Adipose tissue (tissue), 3 donors: ENCODE data around the gene APOH. TPM values are rescaled to one million over a fixed set of nuclear protein-coding genes. Genes with fewer than 3 reads are reported as not detected.
"Not testable (repeated sequence)": the region's sequence is repeated elsewhere in the genome, so short reads cannot be mapped to it uniquely, and the experiment has no call there.

Experiments
- H3K27ac ChIP-seq: one replicate; pipeline ENCODE4 v1.5.1; 2013; ENCODE audit warnings: low read depth, low read length
- WGBS, 3 donors: extraction: QIAGEN DNeasy Blood & Tissue Kit; methylation state at CpG; one replicate each; pipeline ENCODE4 v1.1.7; 2013; 5-methylcytosine and 5-hydroxymethylcytosine counted together
- polyA plus RNA-seq, 3 donors: library from polyadenylated mRNA; stranded (reverse); fragments of 200-250 nt; gene quantifications; one replicate each; pipeline ENCODE4 v1.2.3, GENCODE V29; 2013
- donor health status: healthy with polysubstance abuse.
- donor health status: Bipolar disorder and iron deficiency.
- donor health status: healthy.

APOH gene
- polyA plus RNA-seq = 1 to 10 TPM in 1 of 3 donors, under 1 TPM in 1, not detected in 1; 0.13 to 6.4 TPM

- H3K27ac ChIP-seq = no peak within 1 kb of the TSS
- 56 to 89% (median 87%) methylated on average over 20 of the region's 20 CpGs for WGBS, 3 donors
These were observed at the start of gene APOH for GRCh38 chr17:66228887-66229782. Gene APOH (minus strand): TSS chr17:66229415. CDS start chr17:66229379, 36 bp downstream.

DNA sequence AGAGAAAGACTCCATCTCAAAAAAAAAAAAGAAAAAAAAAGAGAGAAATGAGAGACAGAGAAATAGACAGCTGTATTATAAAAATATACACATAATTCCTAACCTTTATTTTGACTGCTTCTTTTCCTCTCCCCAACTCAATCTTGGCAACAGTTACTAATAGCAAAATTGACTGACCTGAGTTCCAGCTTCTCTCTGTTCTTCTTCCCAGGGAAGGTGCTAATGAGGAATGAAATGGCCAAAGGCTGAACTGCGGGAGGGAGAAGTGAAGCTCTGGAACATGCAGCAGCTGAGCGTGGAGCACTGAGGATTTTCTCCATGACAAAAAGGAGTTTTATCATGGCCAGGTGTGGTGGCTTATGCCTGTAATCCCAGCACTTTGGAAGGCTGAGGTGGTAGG, 48.0 kb upstream of the APOH start:
- WGBS, 3 donors = 86 to 97% (median 91%) methylated on average over 2 of the region's 2 CpGs
- no peak overlapping the region for H3K27ac ChIP-seq

GRCh38 chr17:66276328-66276937, 47.2 kb upstream of the APOH start:
- 75 to 92% (median 85%) methylated on average over 3 of the region's 3 CpGs for WGBS, 3 donors
- no peak overlapping the region for H3K27ac ChIP-seq

DNA sequence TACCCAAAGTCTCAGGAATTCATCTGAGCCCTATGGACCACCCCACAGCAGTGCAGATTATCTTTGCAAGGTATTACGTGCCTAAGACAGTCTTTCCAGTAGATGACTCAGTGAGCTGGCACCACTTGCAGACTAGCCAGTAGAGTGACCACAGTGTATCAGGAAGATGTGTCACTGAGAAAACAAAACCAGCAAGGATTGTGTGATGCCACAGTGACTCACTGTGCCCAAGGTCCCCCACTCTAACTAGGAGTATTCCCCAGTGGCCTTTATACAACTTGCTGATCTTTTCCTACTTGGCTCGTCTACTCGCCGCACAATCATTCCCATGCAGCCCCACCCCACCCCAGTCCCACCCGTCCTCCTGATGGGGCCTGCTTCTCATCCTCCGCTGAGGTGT, 46.4 kb upstream of the APOH start:
- WGBS, 3 donors = 66 to 86% (median 71%) methylated on average over 6 of the region's 6 CpGs

GRCh38 chr17:66273586-66273848, 44.3 kb upstream of the APOH start:
- H3K27ac ChIP-seq = no peak overlapping the region

More for the DNA sequence above, 46.4 kb upstream of the APOH start:
- H3K27ac ChIP-seq = no peak overlapping the region

GRCh38 chr17:66272811-66273585, 43.8 kb upstream of the APOH start:
- 55 to 59% (median 58%) methylated on average over 5 of the region's 5 CpGs for WGBS, 3 donors
- no peak overlapping the region for H3K27ac ChIP-seq

DNA sequence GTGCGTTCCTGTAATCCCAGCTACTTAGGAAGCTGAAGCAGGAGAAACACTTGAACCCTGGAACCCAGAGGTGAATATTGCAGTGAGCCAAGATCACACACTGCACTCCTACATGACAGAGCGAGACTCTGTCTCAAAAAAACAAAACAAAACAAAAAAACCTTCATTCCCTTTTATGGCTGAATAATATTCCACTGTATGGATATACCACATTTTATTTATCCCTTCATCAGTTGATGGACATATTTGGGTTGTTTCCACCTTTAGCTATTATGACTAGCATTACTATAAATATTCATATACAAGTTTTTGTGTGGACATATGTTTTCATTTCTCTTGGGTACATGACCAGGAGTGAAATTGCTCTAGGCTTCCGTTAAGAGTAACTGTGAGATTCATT, 42.3 kb upstream of the APOH start:
- WGBS, 3 donors = 97 to 98% (median 98%) methylated on average over 3 of the region's 3 CpGs

GRCh38 chr17:66270106-66270505, 40.9 kb upstream of the APOH start:
- WGBS, 3 donors = 88 to 95% (median 94%) methylated on average over 2 of the region's 2 CpGs
- no peak overlapping the region for H3K27ac ChIP-seq

More for the DNA sequence above, 42.3 kb upstream of the APOH start:
- H3K27ac ChIP-seq = no peak overlapping the region

DNA sequence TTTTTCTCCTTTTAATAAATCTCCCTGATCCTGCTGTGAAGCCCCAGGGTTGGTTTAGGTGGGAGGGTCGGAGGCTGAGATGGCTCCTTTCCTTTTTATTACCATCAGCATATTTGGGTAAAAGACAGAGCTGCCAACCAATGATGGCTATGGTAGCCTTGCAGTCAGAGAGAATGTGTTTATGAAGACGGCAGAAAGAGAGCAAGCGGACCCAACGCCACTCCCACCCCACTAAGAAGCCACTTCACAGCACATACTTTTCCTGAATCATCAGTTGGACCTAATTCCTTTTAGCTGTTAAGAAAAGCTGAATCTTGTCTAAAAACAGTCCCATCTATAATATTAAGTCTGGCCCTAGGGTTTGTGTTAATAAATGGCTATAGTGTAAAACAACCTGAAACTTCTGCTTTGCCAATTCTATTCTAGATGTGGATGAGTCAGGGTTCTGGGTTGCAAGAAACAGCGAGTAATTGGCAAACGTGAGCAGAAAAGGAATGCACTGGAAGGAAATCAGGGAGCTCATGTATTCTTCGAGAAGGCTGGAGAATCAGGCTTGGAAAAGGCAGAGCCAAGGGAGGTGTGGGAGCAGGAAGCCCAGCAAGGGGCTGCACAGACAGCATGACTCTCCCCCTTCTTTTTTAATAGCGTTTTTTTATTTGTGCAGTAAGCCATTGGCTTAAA, 39.2 kb upstream of the APOH start:
- 62 to 79% (median 64%) methylated on average over 8 of the region's 8 CpGs for WGBS, 3 donors

GRCh38 chr17:66264696-66265095, 35.5 kb upstream of the APOH start:
- 89 to 94% (median 91%) methylated on average over 5 of the region's 5 CpGs for WGBS, 3 donors
- H3K27ac ChIP-seq = no peak overlapping the region

More for the DNA sequence above, 39.2 kb upstream of the APOH start:
- no peak overlapping the region for H3K27ac ChIP-seq

DNA sequence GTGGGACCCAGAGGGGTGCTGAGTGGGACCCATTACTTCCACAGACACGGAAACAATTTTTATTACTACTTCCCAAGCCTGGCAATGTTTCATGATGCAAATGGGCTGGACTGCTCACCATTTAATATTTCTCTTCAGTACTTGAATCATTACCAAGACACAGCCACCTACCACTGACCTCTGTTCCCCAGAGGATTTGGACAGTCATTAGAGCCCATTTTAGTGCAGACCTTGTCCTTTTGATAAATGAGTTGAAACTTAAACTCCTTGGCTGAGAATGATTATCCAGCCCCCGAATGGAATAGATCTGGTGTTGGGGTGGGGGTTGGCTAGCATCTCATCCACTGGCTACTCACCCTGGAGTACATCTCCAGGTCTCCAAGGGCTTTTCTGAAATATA, 33.6 kb upstream of the APOH start:
- H3K27ac ChIP-seq = no peak overlapping the region
- 56 to 60% (median 60%) methylated on average over 2 of the region's 2 CpGs for WGBS, 3 donors

DNA sequence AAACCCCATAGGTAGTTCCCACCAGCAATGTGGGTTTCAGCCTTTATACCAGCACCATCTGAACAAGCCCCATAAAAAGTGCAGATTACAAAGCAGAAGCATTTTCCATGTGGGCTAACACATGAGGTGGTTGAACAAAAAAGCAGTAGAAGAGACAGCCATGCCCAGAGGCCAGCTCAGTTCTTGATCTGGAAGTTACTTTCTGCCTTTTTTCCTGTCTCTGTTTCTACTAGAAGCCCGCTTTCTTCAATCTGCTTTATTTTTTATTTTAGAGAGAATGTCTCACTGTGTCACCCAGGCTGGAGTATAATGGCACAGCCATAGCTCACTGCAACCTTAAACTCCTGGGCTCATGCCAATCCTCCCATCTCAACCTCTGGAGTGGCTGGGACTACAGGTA, 31.5 kb upstream of the APOH start:
- 96 to 100% (median 96%) methylated on average over 1 of the region's 1 CpG for WGBS, 3 donors
- H3K27ac ChIP-seq = no peak overlapping the region

DNA sequence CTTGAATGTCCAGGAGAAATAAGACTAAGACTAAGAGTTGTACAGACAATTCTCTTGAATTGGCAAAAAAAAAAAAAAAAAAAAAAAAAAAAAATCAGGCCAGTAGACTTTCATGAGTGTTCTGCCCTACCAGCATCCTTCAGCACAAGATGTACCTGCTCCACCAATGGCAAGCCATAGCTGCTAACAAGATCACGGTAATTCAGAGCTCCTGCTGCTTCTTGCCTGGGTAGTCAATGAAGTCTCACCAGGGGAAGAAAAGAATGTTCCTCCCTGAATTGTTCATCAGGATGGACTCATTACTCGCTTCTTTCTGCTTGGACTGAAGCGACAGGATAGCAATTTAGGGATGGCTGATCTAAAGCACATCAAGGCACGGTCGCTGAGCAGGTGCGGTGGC, 31.1 kb upstream of the APOH start:
- WGBS, 3 donors = 86 to 95% (median 92%) methylated on average over 6 of the region's 6 CpGs
- no peak overlapping the region for H3K27ac ChIP-seq

DNA sequence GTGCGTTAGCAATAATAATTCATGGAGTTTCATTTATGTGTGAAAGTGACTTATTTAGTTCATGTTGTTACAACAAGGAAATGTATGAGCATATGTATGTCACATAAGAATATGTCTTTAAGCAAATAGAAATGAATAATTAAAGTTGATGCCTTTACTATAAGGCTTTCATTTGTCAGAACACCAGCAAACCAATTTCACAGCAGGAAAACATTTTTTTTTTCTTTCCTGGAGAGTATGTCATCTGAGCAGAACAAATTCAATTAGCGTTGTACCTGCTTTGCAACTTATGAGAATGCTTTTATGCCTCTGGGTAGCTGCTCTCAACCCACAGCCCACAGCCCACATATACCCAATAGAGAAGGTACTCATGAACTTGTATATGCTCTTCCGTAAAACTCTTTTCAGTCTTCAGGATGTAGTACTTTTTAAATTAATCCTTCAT, 26.3 kb upstream of the APOH start:
- WGBS, 3 donors = 60 to 77% (median 74%) methylated on average over 3 of the region's 3 CpGs

GRCh38 chr17:66255112-66255511, 25.9 kb upstream of the APOH start:
- no peak overlapping the region for H3K27ac ChIP-seq
- WGBS, 3 donors = 22 to 25% (median 23%) methylated on average over 4 of the region's 4 CpGs

More for the DNA sequence above, 26.3 kb upstream of the APOH start:
- no peak overlapping the region for H3K27ac ChIP-seq

GRCh38 chr17:66253458-66253857, 24.2 kb upstream of the APOH start:
- not testable (repeated sequence) for H3K27ac ChIP-seq
- 74 to 87% (median 76%) methylated on average over 8 of the region's 8 CpGs for WGBS, 3 donors

- 91 to 95% (median 92%) methylated on average over 3 of the region's 3 CpGs for WGBS, 3 donors
- H3K27ac ChIP-seq = no peak overlapping the region
These were observed 21.5 kb upstream of the APOH start for GRCh38 chr17:66250686-66251085.

GRCh38 chr17:66248285-66248684, 19.1 kb upstream of the APOH start:
- no peak overlapping the region for H3K27ac ChIP-seq
- 59 to 68% (median 68%) methylated on average over 5 of the region's 5 CpGs for WGBS, 3 donors

GRCh38 chr17:66241839-66242238, 12.6 kb upstream of the APOH start:
- WGBS, 3 donors = 69 to 86% (median 80%) methylated on average over 1 of the region's 1 CpG

More at GRCh38 chr17:66241839-66242238, 12.6 kb upstream of the APOH start:
- H3K27ac ChIP-seq = no peak overlapping the region
